NB4 (cell line): ENCODE results near the gene ETV5.

Source experiments
- DNase-seq: peaks from one replicate; pipeline ENCODE4 v3.0.0; 2010; ENCODE audit warnings: low read depth
- H3K4me3 ChIP-seq: one replicate; pipeline ENCODE4 v1.5.1; 2011; ENCODE audit warnings: mild to moderate bottlenecking, low read depth, low read length, moderate library complexity
- CTCF ChIP-seq: IDR thresholded peaks from one replicate; pipeline ENCODE4 v1.5.1; 2012; ENCODE audit warnings: low read depth, low read length
- MYC ChIP-seq: IDR thresholded peaks from 2 replicates; pipeline ENCODE4 v1.6.1; 2011; ENCODE audit warnings: low read depth, low read length
- POLR2A ChIP-seq: IDR thresholded peaks from 2 replicates; pipeline ENCODE4 v1.6.1; 2011; ENCODE audit warnings: mild to moderate bottlenecking; ENCODE audit not compliant: insufficient read length; ENCODE audit errors: extremely low read depth
- TF ChIP-seq, protein P1 (sequence below): IDR thresholded peaks from 2 replicates; pipeline ENCODE4 v1.6.1; 2011; ENCODE audit warnings: low read depth, low read length

The ETV5 gene

GRCh38 chr3:186128158-186128557, 19.3 kb upstream of the ETV5 start:
- no peak overlapping the region for H3K4me3 ChIP-seq
- TF ChIP-seq, protein P1, sequence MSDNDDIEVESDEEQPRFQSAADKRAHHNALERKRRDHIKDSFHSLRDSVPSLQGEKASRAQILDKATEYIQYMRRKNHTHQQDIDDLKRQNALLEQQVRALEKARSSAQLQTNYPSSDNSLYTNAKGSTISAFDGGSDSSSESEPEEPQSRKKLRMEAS, result no peak
- DNase-seq, result no peak

DNA sequence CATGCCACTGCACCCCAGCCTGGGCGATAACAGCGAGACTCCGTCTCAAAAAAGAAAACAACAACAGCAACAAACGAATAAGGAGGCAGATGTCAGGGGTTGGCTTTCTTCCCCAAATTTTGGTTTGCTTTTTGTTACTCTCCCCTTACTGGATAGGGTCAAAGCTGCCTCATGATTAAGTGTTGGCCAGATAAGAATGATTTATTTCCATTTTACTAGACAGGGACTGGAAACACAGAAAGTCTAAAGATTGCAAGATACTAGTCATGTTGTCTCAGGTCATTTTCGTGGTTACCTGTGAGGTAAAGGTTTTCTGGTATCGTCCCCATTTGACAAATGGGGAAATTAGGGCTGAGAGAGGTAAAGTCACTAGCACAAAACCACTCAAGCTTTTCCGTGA, 18.6 kb upstream of the ETV5 start:
- no peak overlapping the region for H3K4me3 ChIP-seq
- TF ChIP-seq CTCF, result no peak
- TF ChIP-seq, protein P1, result no peak
- no peak for TF ChIP-seq MYC
- no peak for TF ChIP-seq POLR2A
- DNase-seq, result no peak

DNA sequence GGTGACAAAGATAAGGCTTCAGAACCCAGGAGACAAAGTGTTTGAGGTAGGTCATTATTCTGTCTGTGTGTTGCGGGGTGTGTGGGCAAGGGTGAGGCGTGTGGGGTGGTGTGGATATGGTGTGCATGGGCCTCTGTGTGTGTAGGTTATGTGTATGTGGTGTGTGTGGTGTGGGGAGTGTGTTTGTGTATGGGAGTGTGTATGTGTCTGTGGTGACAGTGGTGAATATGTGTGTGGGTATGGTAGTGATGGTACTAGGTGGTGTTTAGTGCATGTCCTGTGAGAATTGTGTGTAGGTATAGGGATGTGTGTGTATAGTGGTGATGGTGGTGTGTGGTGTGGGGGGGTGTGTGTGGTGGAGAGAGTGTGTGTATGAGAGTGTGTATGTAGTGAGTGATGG, 16.2 kb upstream of the ETV5 start:
- no peak for TF ChIP-seq MYC
- TF ChIP-seq CTCF, result no peak
- TF ChIP-seq, protein P1, result no peak
- TF ChIP-seq POLR2A, result no peak
- no peak overlapping the region for H3K4me3 ChIP-seq
- no peak for DNase-seq

DNA sequence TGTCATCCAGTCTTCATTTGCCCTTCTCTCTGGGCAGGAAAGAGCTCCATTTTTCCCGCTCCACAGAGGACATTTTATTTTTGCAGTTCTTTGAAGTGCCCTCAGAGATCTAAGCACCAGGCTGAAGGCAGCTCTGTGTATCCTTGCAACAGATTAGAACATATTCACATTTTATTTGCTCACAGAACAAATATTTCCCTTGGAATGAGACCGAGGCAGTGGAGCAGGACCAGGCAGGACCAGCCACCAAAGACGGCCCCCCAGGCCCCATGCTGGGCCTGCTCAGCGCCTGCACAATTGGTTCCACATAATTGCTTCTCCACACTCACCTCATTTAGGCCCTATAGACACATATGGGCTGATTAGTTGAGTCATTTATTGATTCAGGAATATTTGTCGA, 15.7 kb upstream of the ETV5 start:
- no peak for DNase-seq
- TF ChIP-seq CTCF, result no peak
- TF ChIP-seq, protein P1, result no peak
- no peak for TF ChIP-seq MYC
- TF ChIP-seq POLR2A, result no peak
- H3K4me3 ChIP-seq, result no peak overlapping the region

DNA sequence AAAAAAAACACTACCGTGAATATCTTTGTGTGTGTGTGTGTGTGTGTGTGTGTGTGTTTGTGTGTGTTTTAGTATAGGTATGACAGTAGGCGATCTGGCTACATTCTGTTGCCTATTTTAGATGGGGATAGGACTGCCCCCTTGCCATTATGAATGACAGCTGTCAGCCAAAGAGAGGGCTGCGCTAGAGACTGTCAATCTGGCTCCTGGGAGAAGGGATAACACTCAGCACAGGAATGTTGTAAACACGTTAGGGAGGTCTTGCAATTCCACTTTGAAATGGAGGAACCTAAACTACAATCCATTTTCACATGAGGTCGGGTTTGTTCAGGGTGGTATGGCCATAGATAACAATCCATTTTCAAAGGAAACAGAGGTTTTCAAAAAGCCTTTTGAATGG, 14.1 kb upstream of the ETV5 start:
- no peak for TF ChIP-seq MYC
- no peak overlapping the region for H3K4me3 ChIP-seq
- no peak for DNase-seq

DNA sequence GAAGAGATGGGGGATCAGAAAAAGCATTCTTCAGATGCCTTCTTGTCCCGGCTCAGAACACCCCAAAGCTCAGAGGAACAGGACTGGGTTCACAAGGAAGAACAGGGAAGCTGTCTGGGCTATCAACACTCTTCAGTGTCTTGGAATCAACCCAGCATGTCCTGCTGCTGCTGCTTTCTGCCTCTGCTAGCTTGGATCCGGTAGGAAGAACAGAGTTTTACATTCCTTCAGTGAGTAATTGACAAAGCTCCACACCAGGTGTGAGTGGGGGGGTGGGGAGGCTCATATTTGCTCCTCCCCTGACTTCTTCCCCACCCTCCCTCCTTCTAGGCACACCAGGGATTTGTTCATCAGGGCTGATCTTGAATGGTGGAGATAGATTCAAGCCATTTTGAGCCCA, 13.1 kb upstream of the ETV5 start:
- no peak overlapping the region for H3K4me3 ChIP-seq
- TF ChIP-seq, protein P1, result no peak
- TF ChIP-seq CTCF (no peak), MYC (no peak), POLR2A (no peak)
- no peak for DNase-seq

- TF ChIP-seq POLR2A (no peak), MYC (no peak), CTCF (no peak)
- TF ChIP-seq, protein P1, result no peak
- no peak for DNase-seq
- H3K4me3 ChIP-seq, result no peak overlapping the region
These were observed 12.4 kb upstream of the ETV5 start for GRCh38 chr3:186121278-186121677.
